Stimulated activated CD4-positive, alpha-beta T cell treated with anti-CD3 and anti-CD28 coated beads, Interleukin-1b, Interleukin-23, amount 100 ng/mL, for 24 hours (primary cell): ENCODE data around the gene PREP.
"Not testable (repeated sequence)": the region's sequence is repeated elsewhere in the genome, so short reads cannot be mapped to it uniquely, and the experiment has no call there.

ENCODE experiments used
- DNase-seq, 4 experiments: peaks; one replicate each; pipeline ENCODE4 v3.0.0-alpha.2; 2020; ENCODE audit warnings: low read depth in 4 of 4, low spot score in 1 of 4

Gene PREP

GRCh38 chr6:105402939-105403935 is at the start of gene PREP:
PREP (minus strand) TSS chr6:105403082; CDS start chr6:105402891, 191 bp downstream.
- DNase-seq = peak; percentile 47 to 80 (median 66)

DNA sequence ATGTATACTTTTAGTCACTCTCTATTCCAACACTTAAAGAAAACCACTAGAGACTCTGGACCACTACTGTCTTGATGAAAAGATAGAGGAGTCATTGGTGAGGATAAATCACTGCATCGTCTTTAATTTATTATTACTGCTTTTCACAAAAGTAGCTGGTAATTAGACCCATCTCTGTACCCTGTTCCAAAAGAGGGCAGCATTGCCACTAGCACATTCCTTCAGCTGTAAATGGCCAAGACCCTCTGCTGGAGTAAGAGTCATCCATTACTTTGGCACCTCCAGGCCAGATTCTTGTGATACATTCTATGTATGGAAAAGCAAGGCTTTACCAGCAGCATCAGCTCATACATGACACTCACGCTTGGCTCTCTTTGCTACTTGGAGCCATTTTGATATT is 49.5 kb upstream of the PREP start:
- DNase-seq = no peak

GRCh38 chr6:105449756-105450390 is 47.0 kb upstream of the PREP start:
- DNase-seq = no peak

- DNase-seq = no peak
Measured at GRCh38 chr6:105445481-105445880, 42.6 kb upstream of the PREP start.

DNA sequence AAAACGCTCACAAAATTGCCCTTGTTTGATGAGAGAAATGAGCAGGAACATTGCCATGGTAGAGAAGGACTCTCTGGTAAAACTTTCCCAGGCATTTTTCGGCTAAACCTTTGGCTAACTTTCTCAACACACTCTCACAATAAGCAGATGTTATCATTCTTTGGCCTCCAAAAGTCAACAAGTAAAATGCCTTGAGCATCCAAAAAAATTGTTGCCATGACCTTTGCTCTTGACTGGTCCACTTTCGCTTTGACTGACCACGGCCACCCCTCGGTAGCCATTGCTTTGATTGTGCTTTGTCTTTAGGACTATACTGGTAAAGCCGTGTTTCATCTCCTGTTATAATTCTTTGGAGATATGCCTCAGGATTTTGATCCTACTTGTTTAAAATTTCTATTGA is 41.1 kb upstream of the PREP start:
- no peak for DNase-seq

DNA sequence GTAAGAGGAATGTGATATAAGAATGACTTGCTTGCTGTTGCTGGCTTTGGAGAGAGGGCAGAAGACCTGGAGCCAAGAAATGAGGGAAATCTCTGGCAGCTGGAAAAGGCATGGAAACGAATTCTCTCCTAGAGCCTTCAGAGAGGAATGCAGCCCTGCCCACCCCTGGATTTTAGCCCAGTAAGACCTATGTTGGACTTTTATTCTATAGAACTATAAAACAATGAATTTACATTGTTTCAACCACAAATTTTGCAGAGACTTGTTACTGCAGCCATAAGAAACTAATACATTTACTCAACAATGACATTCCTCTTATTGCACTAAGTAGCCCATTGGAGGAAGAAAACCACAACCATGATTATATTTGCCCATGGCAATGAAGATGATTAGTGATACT is 39.5 kb upstream of the PREP start:
- no peak for DNase-seq

GRCh38 chr6:105437236-105437635 is 34.4 kb upstream of the PREP start:
- no peak for DNase-seq

DNA sequence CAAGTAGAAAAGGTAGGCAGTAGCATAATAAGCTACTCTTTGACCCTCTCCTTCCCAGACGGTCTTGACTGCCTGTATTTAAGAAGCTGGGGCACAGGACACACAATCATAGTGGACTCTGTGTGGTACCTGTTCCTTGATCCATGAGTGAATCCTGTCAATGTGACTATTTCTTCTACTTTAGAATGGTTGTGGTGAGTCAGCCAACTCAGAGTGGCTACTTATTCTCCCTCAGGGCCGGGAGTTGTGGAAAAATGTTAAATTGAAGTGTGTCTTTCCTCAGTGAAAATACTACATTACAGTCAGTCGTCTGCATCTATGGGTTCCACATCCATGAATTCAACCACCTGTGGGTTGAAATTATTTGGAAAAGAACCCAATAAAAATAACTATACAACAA is 30.8 kb upstream of the PREP start:
- no peak for DNase-seq

- no peak for DNase-seq
Measured at GRCh38 chr6:105432797-105433196, 29.9 kb upstream of the PREP start.

GRCh38 chr6:105431226-105431625 is 28.3 kb upstream of the PREP start:
- no peak for DNase-seq

- no peak for DNase-seq
Measured at GRCh38 chr6:105430685-105431084, 27.8 kb upstream of the PREP start.

DNA sequence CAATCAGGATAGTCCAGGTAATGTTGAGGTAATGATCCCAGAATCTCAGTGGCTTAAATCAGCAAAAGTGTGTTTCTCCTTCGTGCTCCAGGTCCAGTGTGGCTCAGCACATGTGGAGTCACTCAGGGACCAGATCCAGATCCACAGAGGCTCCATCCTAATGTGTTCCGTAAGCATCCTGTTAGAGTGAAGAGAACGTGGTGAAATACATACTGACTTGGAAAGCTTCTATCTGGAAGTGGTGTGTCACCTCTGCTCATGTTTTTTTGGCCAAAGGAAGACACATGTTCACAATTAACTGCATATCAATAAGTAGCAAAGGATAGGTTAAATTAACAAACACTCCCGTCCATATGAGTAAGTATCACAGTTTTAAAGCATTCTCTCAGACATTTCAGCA is 26.8 kb upstream of the PREP start:
- DNase-seq = no peak

GRCh38 chr6:105428342-105428957 is 25.6 kb upstream of the PREP start:
- DNase-seq = no peak

DNA sequence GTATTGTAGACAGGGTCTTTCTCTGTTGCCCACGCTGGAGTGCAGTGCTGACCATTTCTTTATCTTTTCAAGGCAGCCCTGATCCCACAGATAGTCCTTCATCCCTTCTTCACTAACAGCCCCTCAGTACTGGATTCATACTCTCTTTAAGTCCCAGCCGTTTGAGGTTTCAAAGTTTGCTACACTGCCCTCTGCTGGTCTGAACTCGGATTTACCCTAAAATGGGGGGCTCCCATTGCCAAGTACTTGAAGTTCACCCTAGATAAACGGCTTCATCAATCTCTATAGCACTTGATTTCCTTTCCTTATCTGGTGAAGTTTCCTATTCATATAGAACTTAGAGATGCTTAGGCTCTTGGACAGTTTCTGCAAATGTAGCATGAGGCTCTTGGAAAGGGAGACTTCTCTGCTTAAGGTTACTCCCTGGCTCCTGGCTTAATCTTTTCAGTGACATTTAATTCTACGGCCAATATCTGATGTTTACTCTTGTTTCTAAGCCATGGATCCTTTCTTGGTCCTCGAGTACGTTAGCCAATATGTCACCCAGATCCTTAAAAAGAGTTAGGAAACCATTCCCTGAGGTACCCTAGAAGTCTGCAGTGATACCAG is 21.4 kb upstream of the PREP start:
- peak; percentile 21 to 52 (median 31) for DNase-seq

DNA sequence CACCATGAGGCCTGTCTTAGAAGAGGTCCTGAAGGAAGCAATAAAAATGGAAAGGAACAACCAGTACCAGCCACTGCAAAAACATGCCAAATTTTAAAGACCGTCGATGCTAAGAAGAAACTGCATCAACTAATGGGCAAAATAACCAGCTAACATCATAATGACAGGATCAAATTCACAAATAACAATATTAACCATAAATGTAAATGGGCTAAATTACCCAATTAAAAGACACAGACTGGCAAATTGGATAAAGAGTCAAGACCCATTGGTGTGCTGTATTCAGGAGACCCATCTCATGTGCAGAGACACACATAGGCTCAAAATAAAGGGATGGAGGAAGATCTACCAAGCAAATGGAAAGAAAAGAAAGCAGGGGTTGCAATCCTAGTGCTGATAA is 14.1 kb upstream of the PREP start:
- not testable (repeated sequence) for DNase-seq

DNA sequence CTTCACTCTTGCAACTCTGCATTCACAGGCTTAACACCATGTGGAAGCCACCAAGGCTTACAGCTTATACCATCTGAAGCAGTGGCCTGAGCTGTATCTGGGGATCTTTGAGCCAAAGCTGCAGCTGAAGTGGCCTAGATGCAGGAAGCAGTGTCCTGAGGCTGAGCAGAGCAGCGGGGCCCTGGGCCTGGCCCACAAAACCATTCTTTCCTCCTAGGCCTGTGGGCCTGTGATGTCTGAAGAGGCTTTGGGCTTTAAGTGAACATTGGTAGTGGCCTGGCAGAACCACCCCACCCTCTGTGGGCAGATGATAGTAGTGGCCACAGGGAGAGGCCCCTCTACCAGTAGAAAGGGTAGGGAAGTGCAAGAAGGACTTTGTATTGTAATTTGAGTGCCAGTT is 6.9 kb upstream of the PREP start:
- no peak for DNase-seq

DNA sequence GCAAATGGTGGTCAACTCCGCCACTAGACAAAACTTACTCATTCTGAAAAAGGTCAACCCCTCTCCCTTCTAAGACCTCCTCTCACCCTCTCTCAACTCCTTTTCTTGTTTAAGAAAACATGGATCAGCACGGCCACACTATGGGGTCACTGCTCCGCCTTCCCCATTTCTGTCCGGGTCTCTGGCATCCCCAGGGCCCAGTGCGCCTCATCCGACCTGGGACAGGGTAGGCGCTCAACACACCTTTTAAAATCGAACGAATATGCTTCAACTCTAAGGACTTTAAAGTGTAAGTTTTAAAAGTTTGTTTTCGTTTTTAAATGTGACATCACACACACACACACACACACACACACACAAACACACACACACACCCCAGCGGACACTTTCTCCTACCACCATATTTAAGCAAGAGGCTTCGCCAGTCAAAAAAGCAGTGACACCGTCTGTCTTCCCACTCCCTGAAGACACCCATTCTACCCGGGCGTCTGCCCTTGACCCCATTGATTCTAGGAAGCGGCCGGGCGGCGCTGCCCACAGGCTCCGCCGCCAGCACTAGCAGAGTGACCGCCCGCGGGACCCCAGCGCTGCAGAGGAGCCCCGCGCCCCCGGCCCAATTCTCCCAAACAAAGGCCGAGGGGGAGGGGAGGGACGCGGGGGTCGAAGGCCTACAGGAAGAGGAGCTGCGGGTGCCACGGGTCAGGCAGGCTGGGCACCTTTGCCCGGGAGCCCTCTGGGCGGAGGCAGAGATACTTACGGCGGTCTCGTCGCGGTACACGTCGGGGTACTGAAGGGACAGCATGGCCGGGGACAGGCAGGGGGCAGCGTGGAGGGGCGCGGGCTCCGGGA is 568 bp downstream of the PREP start:
- peak in 3 of 4 experiments; percentile 4 to 8 (median 8) for DNase-seq

DNA sequence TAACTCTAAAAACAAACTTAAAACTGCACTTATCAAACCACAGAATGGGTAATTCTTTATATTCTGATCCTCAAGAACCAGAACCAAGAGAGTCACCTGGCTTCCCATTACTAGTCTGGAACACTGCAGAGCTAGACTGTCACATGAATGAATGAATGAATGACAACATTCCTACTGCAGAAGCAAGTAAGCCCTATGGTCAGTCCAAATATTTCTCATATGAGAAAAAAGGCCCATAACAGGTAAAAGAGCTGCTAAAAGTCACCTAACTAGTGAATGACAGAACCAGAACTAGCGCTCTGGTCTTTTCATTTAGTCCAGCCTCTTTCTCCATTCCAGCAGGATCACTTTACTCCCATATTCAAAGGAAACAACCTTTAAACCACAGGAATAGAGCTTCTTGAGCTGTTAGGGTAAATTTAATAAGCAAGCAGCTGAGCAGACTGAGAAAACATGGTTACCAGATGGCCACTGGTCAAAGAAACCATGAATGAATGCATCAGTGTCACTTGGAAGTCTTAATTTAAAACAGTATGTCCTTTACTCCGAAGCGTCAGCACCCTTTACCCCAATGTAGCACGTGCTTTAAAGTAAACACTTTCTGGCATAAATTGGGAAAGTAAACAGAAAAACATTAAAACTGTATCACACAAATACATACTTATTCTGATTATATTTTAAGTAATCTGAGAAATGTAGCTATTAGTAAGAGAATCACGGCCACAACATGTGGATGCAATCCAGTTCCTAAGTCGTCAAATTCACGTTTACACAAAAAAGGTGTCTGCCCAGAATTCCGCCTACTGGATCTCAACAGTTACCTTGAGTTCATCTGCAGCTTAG is 1.4 kb downstream of the PREP start:
- DNase-seq = no peak

DNA sequence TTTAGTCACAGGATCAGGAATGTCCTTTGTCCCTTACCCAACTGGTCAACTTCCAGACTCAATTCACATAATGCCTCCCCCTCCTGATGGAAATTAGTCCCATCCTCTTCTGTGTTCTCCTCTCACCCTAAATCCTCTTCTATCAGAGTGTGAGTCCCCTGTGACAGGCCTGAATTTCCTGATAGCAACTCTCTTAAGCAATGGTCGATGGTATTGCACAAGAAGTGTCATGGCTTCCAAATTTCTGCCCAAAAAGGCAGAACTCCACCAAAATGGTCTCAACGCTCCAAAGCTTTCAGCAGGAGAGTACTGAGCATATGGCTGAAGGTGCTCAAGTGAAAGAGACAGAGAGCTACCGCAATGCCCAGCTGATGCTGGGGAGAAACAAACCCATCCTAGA is 2.4 kb downstream of the PREP start:
- no peak for DNase-seq

- no peak for DNase-seq
Measured at GRCh38 chr6:105398859-105399258, 4.0 kb downstream of the PREP start.
